CD4-positive, CD25-positive, alpha-beta regulatory T cell (primary cell): ENCODE results near the gene AOAH. TPM values are rescaled to one million over a fixed set of nuclear protein-coding genes. Genes with fewer than 3 reads are reported as not detected.

Experiments used
- ATAC-seq, 2 donors: fragments of 150-1000 bp; cut with Tn5 transposase; one replicate each; pipeline ENCODE4 v1.10.0; 2021; ENCODE audit warnings: low read depth in 2 of 2, moderate number of reproducible peaks in 2 of 2, moderate library complexity in 1 of 2
- DNase-seq, 3 donors: peaks; one replicate each; pipeline versions ENCODE4 v3.0.0 to v3.0.0-alpha.2; 2012 to 2022; ENCODE audit warnings: mixed read lengths in 1 of 3
- H3K27ac ChIP-seq: one replicate; pipeline ENCODE4 v1.7.0; 2013; ENCODE audit warnings: mild to moderate bottlenecking, low read length; ENCODE audit not compliant: insufficient read depth, poor library complexity, severe bottlenecking
- H3K27me3 ChIP-seq: one replicate; pipeline ENCODE4 v1.7.0; 2013; ENCODE audit warnings: low read length; ENCODE audit not compliant: control insufficient read depth, insufficient read depth
- H3K36me3 ChIP-seq: one replicate; pipeline ENCODE4 v1.7.0; 2013; ENCODE audit warnings: mild to moderate bottlenecking, low read length, moderate library complexity; ENCODE audit not compliant: control insufficient read depth, insufficient read depth
- H3K4me1 ChIP-seq: 2 replicates; pipeline ENCODE4 v1.7.0; 2013; ENCODE audit warnings: mild to moderate bottlenecking, low read length; ENCODE audit not compliant: insufficient read depth, control insufficient read depth, poor library complexity, severe bottlenecking
- H3K4me3 ChIP-seq: one replicate; pipeline ENCODE4 v1.7.0; 2013; ENCODE audit warnings: low read depth, mild to moderate bottlenecking, low read length, moderate library complexity
- H3K9me3 ChIP-seq, 2 experiments: 1 replicate in 1 of 2; 2 replicates in 1 of 2; pipeline ENCODE4 v1.7.0; 2013; ENCODE audit warnings: low read length in 2 of 2, mild to moderate bottlenecking in 1 of 2, moderate library complexity in 1 of 2; ENCODE audit not compliant: control insufficient read depth in 2 of 2
- H3K27ac Mint-ChIP-seq, 3 donors: one replicate each; pipeline ENCODE4 v1.8.0; 2020 to 2022; ENCODE audit warnings: mild to moderate bottlenecking in 3 of 3, mixed read lengths in 3 of 3, moderate library complexity in 2 of 3
- H3K27me3 Mint-ChIP-seq: one replicate; pipeline ENCODE4 v1.8.0; 2022; ENCODE audit warnings: mild to moderate bottlenecking, mixed read lengths
- H3K36me3 Mint-ChIP-seq: one replicate; pipeline ENCODE4 v1.8.0; 2020; ENCODE audit warnings: mixed read lengths
- H3K4me1 Mint-ChIP-seq, 4 donors: one replicate each; pipeline ENCODE4 v1.8.0; 2020 to 2022; ENCODE audit warnings: mixed read lengths in 4 of 4, mild to moderate bottlenecking in 1 of 4
- H3K4me3 Mint-ChIP-seq, 4 donors: one replicate each; pipeline ENCODE4 v1.8.0; 2020 to 2022; ENCODE audit warnings: mild to moderate bottlenecking in 4 of 4, mixed read lengths in 4 of 4, moderate library complexity in 3 of 4
- H3K9me3 Mint-ChIP-seq, 7 donors: one replicate each; pipeline ENCODE4 v1.8.0; 2020 to 2022; ENCODE audit warnings: mixed read lengths in 7 of 7, mild to moderate bottlenecking in 3 of 7, moderate library complexity in 2 of 7
- polyA plus RNA-seq, 4 donors: library from polyadenylated mRNA; unstranded; fragments of 300-500 nt; fragmentation: Illumina TruSeq; gene quantifications; one replicate each; pipeline ENCODE4 v1.2.3, GENCODE V29; 2021
- total RNA-seq: library from RNA; stranded (reverse); gene quantifications from one replicate; pipeline ENCODE4 v1.2.3, GENCODE V29; 2022

Gene AOAH
- total and polyA plus RNA-seq, 5 donors from 2014 or later = 0.46 to 5.7 (median 1.5) TPM

- H3K4me3 ChIP-seq = no peak overlapping the region
- no peak overlapping the region for H3K27ac ChIP-seq
- Mint-ChIP-seq H3K36me3 (no peaks in the 10 kb centered on the region), H3K4me1 (peaks cover 0 to 7% (median 4%) of the 10 kb centered on the region in 4 donors), H3K9me3 (peaks cover 0 to 1% (median 0%) of the 10 kb centered on the region in 7 donors), H3K27ac (peak overlapping the region in 1 of 3 donors; percentile 16), H3K27me3 (peaks cover 28% of the 10 kb centered on the region), H3K4me3 (no peak overlapping the region)
- no peaks in the 10 kb centered on the region for H3K4me1 ChIP-seq
- no peaks in the 10 kb centered on the region for H3K27me3 ChIP-seq
- no peaks in the 10 kb centered on the region for H3K36me3 ChIP-seq
- no peak for DNase-seq
- H3K9me3 ChIP-seq = no peaks in the 10 kb centered on the region
- ATAC-seq = no peak
Measured at GRCh38 chr7:36606976-36607720, 117.1 kb downstream of the AOAH start.

GRCh38 chr7:36606153-36606975, 117.9 kb downstream of the AOAH start:
- DNase-seq = no peak
- Mint-ChIP-seq H3K4me1 (peaks cover 0 to 7% (median 6%) of the 10 kb centered on the region in 4 donors), H3K36me3 (no peaks in the 10 kb centered on the region), H3K27ac (peak overlapping the region in 1 of 3 donors; percentile 16), H3K27me3 (peaks cover 28% of the 10 kb centered on the region), H3K4me3 (no peak overlapping the region), H3K9me3 (peaks cover 0 to 1% (median 0%) of the 10 kb centered on the region in 7 donors)
- H3K27me3 ChIP-seq = no peaks in the 10 kb centered on the region
- H3K36me3 ChIP-seq = no peaks in the 10 kb centered on the region
- H3K4me3 ChIP-seq = no peak overlapping the region
- no peaks in the 10 kb centered on the region for H3K9me3 ChIP-seq
- H3K27ac ChIP-seq = no peak overlapping the region
- H3K4me1 ChIP-seq = no peaks in the 10 kb centered on the region
- no peak for ATAC-seq

GRCh38 chr7:36605261-36606051, 118.8 kb downstream of the AOAH start:
- Mint-ChIP-seq H3K4me1 (peaks cover 0 to 7% (median 6%) of the 10 kb centered on the region in 4 donors), H3K27me3 (peaks cover 25% of the 10 kb centered on the region), H3K4me3 (no peak overlapping the region), H3K27ac (peak overlapping the region in 1 of 3 donors; percentile 1), H3K36me3 (no peaks in the 10 kb centered on the region), H3K9me3 (peaks cover 0 to 1% (median 0%) of the 10 kb centered on the region in 7 donors)
- DNase-seq (no peak), ATAC-seq (no peak)
- Histone ChIP-seq H3K27me3 (no peaks in the 10 kb centered on the region), H3K4me1 (no peaks in the 10 kb centered on the region), H3K36me3 (no peaks in the 10 kb centered on the region), H3K27ac (no peak overlapping the region), H3K9me3 (no peaks in the 10 kb centered on the region), H3K4me3 (no peak overlapping the region)

GRCh38 chr7:36604806-36605205, 119.5 kb downstream of the AOAH start:
- Mint-ChIP-seq H3K4me3 (no peak overlapping the region), H3K27me3 (peaks cover 26% of the 10 kb centered on the region), H3K9me3 (peaks cover 0 to 4% (median 0%) of the 10 kb centered on the region in 7 donors), H3K27ac (no peak overlapping the region), H3K4me1 (peaks cover 0 to 7% (median 6%) of the 10 kb centered on the region in 4 donors), H3K36me3 (no peaks in the 10 kb centered on the region)
- H3K36me3 ChIP-seq = no peaks in the 10 kb centered on the region
- no peak overlapping the region for H3K27ac ChIP-seq
- H3K9me3 ChIP-seq = no peaks in the 10 kb centered on the region
- ATAC-seq (no peak), DNase-seq (no peak)
- no peaks in the 10 kb centered on the region for H3K27me3 ChIP-seq
- H3K4me1 ChIP-seq = no peaks in the 10 kb centered on the region
- H3K4me3 ChIP-seq = no peak overlapping the region

GRCh38 chr7:36602934-36603887, 121.1 kb downstream of the AOAH start:
- Histone ChIP-seq H3K27me3 (no peaks in the 10 kb centered on the region), H3K9me3 (no peaks in the 10 kb centered on the region), H3K36me3 (no peaks in the 10 kb centered on the region), H3K27ac (no peak overlapping the region), H3K4me3 (no peak overlapping the region), H3K4me1 (no peaks in the 10 kb centered on the region)
- ATAC-seq = no peak
- DNase-seq = no peak
- peaks cover 0 to 7% (median 6%) of the 10 kb centered on the region in 4 donors for H3K4me1 Mint-ChIP-seq
- no peaks in the 10 kb centered on the region for H3K36me3 Mint-ChIP-seq
- no peak overlapping the region for H3K4me3 Mint-ChIP-seq
- H3K9me3 Mint-ChIP-seq = peaks cover 0 to 3% (median 0%) of the 10 kb centered on the region in 7 donors
- peaks cover 23% of the 10 kb centered on the region for H3K27me3 Mint-ChIP-seq
- H3K27ac Mint-ChIP-seq = peak overlapping the region in 1 of 3 donors; percentile 45

GRCh38 chr7:36602511-36602910, 121.8 kb downstream of the AOAH start:
- Mint-ChIP-seq H3K27ac (peak overlapping the region in 1 of 3 donors; percentile 45), H3K4me1 (peaks cover 0 to 7% (median 6%) of the 10 kb centered on the region in 4 donors), H3K9me3 (peaks cover 0 to 3% (median 0%) of the 10 kb centered on the region in 7 donors), H3K27me3 (peaks cover 23% of the 10 kb centered on the region), H3K4me3 (no peak overlapping the region), H3K36me3 (no peaks in the 10 kb centered on the region)
- H3K36me3 ChIP-seq = no peaks in the 10 kb centered on the region
- no peaks in the 10 kb centered on the region for H3K27me3 ChIP-seq
- ATAC-seq (no peak), DNase-seq (no peak)
- H3K4me1 ChIP-seq = no peaks in the 10 kb centered on the region
- H3K27ac ChIP-seq = no peak overlapping the region
- H3K4me3 ChIP-seq = no peak overlapping the region
- H3K9me3 ChIP-seq = no peaks in the 10 kb centered on the region
